Central memory CD8-positive, alpha-beta T cell (primary cell): ENCODE results near the gene KDM4B.

Source experiments
- ATAC-seq: fragments of 150-1000 bp; cut with Tn5 transposase; replicated peaks from 2 replicates; pipeline ENCODE4 v1.10.0; 2022; ENCODE audit warnings: mild to moderate bottlenecking, moderate FRiP score, moderate number of reproducible peaks; ENCODE audit not compliant: poor library complexity, severe bottlenecking; ENCODE audit errors: extremely low read depth
- DNase-seq, 2 donors: peaks; one replicate each; pipeline ENCODE4 v3.0.0; 2021; ENCODE audit warnings: low spot score in 2 of 2
- H3K27ac Mint-ChIP-seq: one replicate; pipeline ENCODE4 v1.8.0; 2022; ENCODE audit warnings: low read depth, mild to moderate bottlenecking, moderate library complexity, mixed read lengths
- H3K27me3 Mint-ChIP-seq: one replicate; pipeline ENCODE4 v1.8.0; 2022; ENCODE audit warnings: mixed read lengths
- H3K36me3 Mint-ChIP-seq: one replicate; pipeline ENCODE4 v1.8.0; 2022; ENCODE audit warnings: mild to moderate bottlenecking, moderate library complexity, mixed read lengths; ENCODE audit not compliant: insufficient read depth
- H3K4me1 Mint-ChIP-seq: one replicate; pipeline ENCODE4 v1.8.0; 2022; ENCODE audit warnings: mixed read lengths
- H3K4me3 Mint-ChIP-seq: one replicate; pipeline ENCODE4 v1.8.0; 2022; ENCODE audit warnings: mild to moderate bottlenecking, moderate library complexity, mixed read lengths
- H3K9me3 Mint-ChIP-seq: one replicate; pipeline ENCODE4 v1.8.0; 2022; ENCODE audit warnings: mixed read lengths

The KDM4B gene

GRCh38 chr19:5112175-5112574 lies 143.3 kb downstream of the KDM4B start:
- no peaks in the 10 kb centered on the region for H3K4me1 Mint-ChIP-seq
- no peak overlapping the region for H3K4me3 Mint-ChIP-seq
- DNase-seq (no peak), ATAC-seq (no peak)
- H3K27me3 Mint-ChIP-seq: no peaks in the 10 kb centered on the region
- H3K9me3 Mint-ChIP-seq: no peaks in the 10 kb centered on the region
- peaks cover 14% of the 10 kb centered on the region for H3K36me3 Mint-ChIP-seq
- H3K27ac Mint-ChIP-seq: no peak overlapping the region

GRCh38 chr19:5112681-5113575 lies 144.0 kb downstream of the KDM4B start:
- DNase-seq (no peak), ATAC-seq (no peak)

GRCh38 chr19:5113633-5114586 lies 145.0 kb downstream of the KDM4B start:
- H3K27me3 Mint-ChIP-seq: no peaks in the 10 kb centered on the region
- H3K4me3 Mint-ChIP-seq: no peak overlapping the region
- no peak for DNase-seq
- no peaks in the 10 kb centered on the region for H3K9me3 Mint-ChIP-seq
- no peak for ATAC-seq
- peaks cover 13% of the 10 kb centered on the region for H3K36me3 Mint-ChIP-seq
- no peaks in the 10 kb centered on the region for H3K4me1 Mint-ChIP-seq
- no peak overlapping the region for H3K27ac Mint-ChIP-seq

More at GRCh38 chr19:5112681-5113575, 144.0 kb downstream of the KDM4B start:
- H3K4me3 Mint-ChIP-seq: no peak overlapping the region
- H3K27me3 Mint-ChIP-seq: no peaks in the 10 kb centered on the region
- peak overlapping the region; percentile 38 for H3K27ac Mint-ChIP-seq
- H3K36me3 Mint-ChIP-seq: peaks cover 13% of the 10 kb centered on the region
- no peaks in the 10 kb centered on the region for H3K4me1 Mint-ChIP-seq
- H3K9me3 Mint-ChIP-seq: no peaks in the 10 kb centered on the region

- Mint-ChIP-seq H3K27ac (no peak overlapping the region), H3K27me3 (no peaks in the 10 kb centered on the region), H3K4me1 (no peaks in the 10 kb centered on the region), H3K36me3 (peaks cover 13% of the 10 kb centered on the region), H3K4me3 (no peak overlapping the region), H3K9me3 (no peaks in the 10 kb centered on the region)
- DNase-seq: no peak
- no peak for ATAC-seq
Observed at GRCh38 chr19:5114727-5115126, 145.8 kb downstream of the KDM4B start.

- Mint-ChIP-seq H3K9me3 (no peaks in the 10 kb centered on the region), H3K27me3 (no peaks in the 10 kb centered on the region), H3K4me3 (no peak overlapping the region), H3K36me3 (peaks cover 15% of the 10 kb centered on the region), H3K4me1 (no peaks in the 10 kb centered on the region), H3K27ac (no peak overlapping the region)
- ATAC-seq (no peak), DNase-seq (no peak)
Observed at GRCh38 chr19:5115351-5115750, 146.4 kb downstream of the KDM4B start.

- Mint-ChIP-seq H3K36me3 (peaks cover 15% of the 10 kb centered on the region), H3K4me3 (no peak overlapping the region), H3K27me3 (no peaks in the 10 kb centered on the region), H3K9me3 (no peaks in the 10 kb centered on the region), H3K4me1 (peaks cover under 1% of the 10 kb centered on the region), H3K27ac (no peak overlapping the region)
- ATAC-seq (no peak), DNase-seq (no peak)
Observed at GRCh38 chr19:5115771-5116202, 146.9 kb downstream of the KDM4B start.

GRCh38 chr19:5116292-5116691 lies 147.4 kb downstream of the KDM4B start:
- H3K36me3 Mint-ChIP-seq: peaks cover 15% of the 10 kb centered on the region

GRCh38 chr19:5117421-5117820 lies 148.5 kb downstream of the KDM4B start:
- no peaks in the 10 kb centered on the region for H3K27me3 Mint-ChIP-seq
- peaks cover 11% of the 10 kb centered on the region for H3K4me1 Mint-ChIP-seq
- H3K4me3 Mint-ChIP-seq: no peak overlapping the region
- peaks cover 14% of the 10 kb centered on the region for H3K36me3 Mint-ChIP-seq
- no peaks in the 10 kb centered on the region for H3K9me3 Mint-ChIP-seq
- H3K27ac Mint-ChIP-seq: no peak overlapping the region
- ATAC-seq (no peak), DNase-seq (no peak)

More at GRCh38 chr19:5116292-5116691, 147.4 kb downstream of the KDM4B start:
- Mint-ChIP-seq H3K9me3 (no peaks in the 10 kb centered on the region), H3K27me3 (no peaks in the 10 kb centered on the region), H3K4me1 (peaks cover 6% of the 10 kb centered on the region), H3K4me3 (no peak overlapping the region), H3K27ac (no peak overlapping the region)
- no peak for DNase-seq
- no peak for ATAC-seq

- Mint-ChIP-seq H3K36me3 (peaks cover 14% of the 10 kb centered on the region), H3K9me3 (no peaks in the 10 kb centered on the region), H3K27ac (no peak overlapping the region), H3K27me3 (no peaks in the 10 kb centered on the region), H3K4me1 (peaks cover 13% of the 10 kb centered on the region), H3K4me3 (no peak overlapping the region)
- ATAC-seq: no peak
- no peak for DNase-seq
Observed at GRCh38 chr19:5118026-5118425, 149.1 kb downstream of the KDM4B start.

- Mint-ChIP-seq H3K9me3 (no peaks in the 10 kb centered on the region), H3K27ac (peak overlapping the region; percentile 41), H3K36me3 (peaks cover 10% of the 10 kb centered on the region), H3K4me3 (no peak overlapping the region), H3K4me1 (peaks cover 13% of the 10 kb centered on the region), H3K27me3 (no peaks in the 10 kb centered on the region)
- no peak for DNase-seq
- ATAC-seq: no peak
Observed at GRCh38 chr19:5119297-5119998, 150.5 kb downstream of the KDM4B start.

- Mint-ChIP-seq H3K36me3 (peaks cover 7% of the 10 kb centered on the region), H3K9me3 (no peaks in the 10 kb centered on the region), H3K27ac (no peak overlapping the region), H3K4me3 (no peak overlapping the region), H3K4me1 (peaks cover 13% of the 10 kb centered on the region), H3K27me3 (no peaks in the 10 kb centered on the region)
- DNase-seq (no peak), ATAC-seq (no peak)
Observed at GRCh38 chr19:5120321-5120720, 151.4 kb downstream of the KDM4B start.

GRCh38 chr19:5120833-5121232 lies 151.9 kb downstream of the KDM4B start:
- DNase-seq (no peak), ATAC-seq (no peak)
- H3K27ac Mint-ChIP-seq: peak overlapping the region; percentile 57
- no peaks in the 10 kb centered on the region for H3K9me3 Mint-ChIP-seq
- H3K4me1 Mint-ChIP-seq: peaks cover 13% of the 10 kb centered on the region
- peaks cover 7% of the 10 kb centered on the region for H3K36me3 Mint-ChIP-seq
- H3K27me3 Mint-ChIP-seq: no peaks in the 10 kb centered on the region
- H3K4me3 Mint-ChIP-seq: no peak overlapping the region
